Retinal pigment epithelial cell (primary cell): Measurements from ENCODE around the gene GALK2.
"Not testable (repeated sequence)": the region's sequence is repeated elsewhere in the genome, so short reads cannot be mapped to it uniquely, and the experiment has no call there.

Experiments
- DNase-seq: peaks from one replicate; pipeline ENCODE4 v3.0.0-alpha.2; 2010; ENCODE audit warnings: low read depth
- H3K4me3 ChIP-seq: 2 replicates; pipeline ENCODE4 v1.5.1; 2011; ENCODE audit warnings: mild to moderate bottlenecking, low read length, control low read depth, moderate library complexity
- TF ChIP-seq, protein P1 (sequence below): conservative IDR thresholded peaks from 2 replicates; pipeline ENCODE4 v1.5.1; 2011; ENCODE audit warnings: low read depth, low read length, control low read depth, inconsistent platforms

Gene GALK2

DNA sequence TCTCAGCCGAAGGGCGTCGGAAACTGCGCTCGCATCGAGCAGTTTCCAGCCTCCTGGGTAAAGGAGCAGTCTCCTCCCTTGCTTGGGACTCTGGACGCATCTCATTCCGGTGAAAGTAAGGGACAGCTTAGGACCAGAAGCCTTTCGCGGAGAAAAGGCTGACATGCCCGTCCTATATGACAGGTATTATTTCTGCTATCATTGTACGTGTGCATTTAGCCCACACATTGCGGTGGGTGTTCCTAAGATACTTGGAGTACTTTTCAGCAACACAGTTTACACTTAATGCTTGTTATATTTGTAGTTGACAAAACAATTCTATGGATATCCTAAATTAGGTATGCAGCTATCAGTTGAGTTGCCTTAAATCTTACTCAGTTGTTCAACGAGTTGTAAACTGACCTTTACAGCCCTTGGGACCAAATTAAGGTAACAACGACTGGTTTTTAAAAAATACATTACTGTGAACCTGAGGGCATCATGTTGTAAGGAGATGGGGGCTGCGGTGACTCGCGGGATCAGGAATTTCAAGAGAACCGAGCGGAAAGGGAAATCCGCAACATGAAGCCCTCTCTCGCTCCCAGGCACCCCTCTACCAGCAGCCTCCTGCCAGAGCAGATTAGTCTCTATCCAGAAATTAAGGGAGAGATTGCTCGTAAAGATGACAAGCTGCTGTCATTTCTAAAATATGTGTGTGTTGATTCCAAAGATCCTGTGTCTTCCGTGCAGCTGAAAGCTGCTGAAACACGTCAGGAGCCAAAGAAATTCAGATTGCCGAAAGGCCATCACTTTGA, 14.0 kb upstream of the GALK2 start:
- peak overlapping the region; percentile 99 for H3K4me3 ChIP-seq
- no peak for DNase-seq
- TF ChIP-seq, protein P1, sequence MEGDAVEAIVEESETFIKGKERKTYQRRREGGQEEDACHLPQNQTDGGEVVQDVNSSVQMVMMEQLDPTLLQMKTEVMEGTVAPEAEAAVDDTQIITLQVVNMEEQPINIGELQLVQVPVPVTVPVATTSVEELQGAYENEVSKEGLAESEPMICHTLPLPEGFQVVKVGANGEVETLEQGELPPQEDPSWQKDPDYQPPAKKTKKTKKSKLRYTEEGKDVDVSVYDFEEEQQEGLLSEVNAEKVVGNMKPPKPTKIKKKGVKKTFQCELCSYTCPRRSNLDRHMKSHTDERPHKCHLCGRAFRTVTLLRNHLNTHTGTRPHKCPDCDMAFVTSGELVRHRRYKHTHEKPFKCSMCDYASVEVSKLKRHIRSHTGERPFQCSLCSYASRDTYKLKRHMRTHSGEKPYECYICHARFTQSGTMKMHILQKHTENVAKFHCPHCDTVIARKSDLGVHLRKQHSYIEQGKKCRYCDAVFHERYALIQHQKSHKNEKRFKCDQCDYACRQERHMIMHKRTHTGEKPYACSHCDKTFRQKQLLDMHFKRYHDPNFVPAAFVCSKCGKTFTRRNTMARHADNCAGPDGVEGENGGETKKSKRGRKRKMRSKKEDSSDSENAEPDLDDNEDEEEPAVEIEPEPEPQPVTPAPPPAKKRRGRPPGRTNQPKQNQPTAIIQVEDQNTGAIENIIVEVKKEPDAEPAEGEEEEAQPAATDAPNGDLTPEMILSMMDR: no peak

DNA sequence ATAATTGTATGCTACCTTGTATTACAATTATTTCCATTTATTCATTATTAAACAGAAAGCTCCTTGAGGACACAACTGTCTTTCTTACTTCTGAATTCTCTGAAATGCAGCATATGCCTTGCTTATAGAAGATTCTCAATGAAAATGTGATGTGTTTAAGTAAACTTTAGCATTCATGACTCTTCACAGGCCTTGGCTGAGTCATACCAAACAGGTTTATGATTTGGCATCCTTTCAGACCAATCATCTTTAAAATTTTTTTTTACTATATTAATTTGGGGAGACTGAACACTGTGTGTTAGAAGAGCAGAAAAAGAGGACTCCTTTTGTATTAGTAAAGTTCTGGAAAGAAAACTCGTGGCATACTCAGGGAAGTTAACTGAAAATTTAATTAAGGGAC, 6.4 kb upstream of the GALK2 start:
- H3K4me3 ChIP-seq: no peak overlapping the region
- TF ChIP-seq, protein P1: no peak
- DNase-seq: no peak

DNA sequence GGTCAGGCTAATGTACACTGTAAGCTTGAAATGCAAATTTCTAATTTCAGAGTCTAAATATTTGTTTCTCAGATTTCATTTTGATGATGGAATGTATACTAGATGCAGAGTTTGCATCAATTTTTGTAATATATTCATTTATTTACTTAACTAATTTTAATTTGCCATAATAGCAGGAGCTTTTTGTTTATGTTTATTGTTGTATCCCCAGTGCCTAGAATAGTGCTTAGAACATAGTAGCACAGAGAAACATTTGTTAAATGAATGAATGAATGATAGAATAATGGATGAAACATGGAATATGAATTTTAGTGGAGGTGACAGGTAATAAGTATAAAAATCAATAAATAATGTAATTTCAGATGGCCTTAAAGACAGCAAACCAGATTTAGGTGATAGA, 5.2 kb upstream of the GALK2 start:
- no peak for DNase-seq
- no peak overlapping the region for H3K4me3 ChIP-seq
- TF ChIP-seq, protein P1: no peak

DNA sequence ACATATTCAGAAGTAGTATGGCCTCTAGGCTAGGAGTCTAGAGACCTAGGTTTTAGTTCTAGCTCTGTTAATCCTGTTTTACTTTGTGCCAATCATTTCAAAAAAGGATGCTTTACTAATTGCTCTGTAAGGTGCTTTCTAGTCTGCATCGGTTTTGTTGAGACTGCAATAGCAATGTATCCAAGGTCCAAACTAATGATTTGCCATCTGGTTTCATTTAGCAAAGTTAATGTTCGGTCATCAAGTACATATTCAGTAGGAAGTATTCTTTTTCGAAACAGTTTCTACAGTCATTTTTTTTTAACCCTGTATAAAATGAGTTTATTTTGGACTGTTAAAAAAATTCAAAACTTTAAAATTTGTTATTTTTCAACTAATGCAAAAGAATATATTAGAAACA, 2.0 kb upstream of the GALK2 start:
- no peak for DNase-seq
- TF ChIP-seq, protein P1: no peak
- no peak overlapping the region for H3K4me3 ChIP-seq

DNA sequence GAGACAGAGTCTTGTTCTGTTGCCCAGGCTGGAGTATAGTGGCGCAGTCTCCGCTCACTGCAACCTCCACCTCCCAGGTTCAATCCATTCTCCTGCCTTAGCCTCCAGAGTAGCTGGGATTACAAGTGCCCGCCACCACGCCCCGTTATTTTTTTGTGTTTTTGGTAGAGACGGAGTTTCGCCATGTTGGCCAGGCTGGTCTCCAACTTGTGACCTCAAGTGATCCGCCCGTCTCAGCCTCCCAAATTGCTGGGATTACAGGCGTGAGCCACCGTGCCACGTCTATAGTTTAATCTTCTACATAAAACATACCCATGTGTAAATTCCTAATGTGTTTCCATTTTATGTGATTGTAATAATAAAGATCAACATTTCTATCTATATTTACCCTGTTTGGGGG, 1.7 kb downstream of the GALK2 start:
- H3K4me3 ChIP-seq: no peak overlapping the region
- DNase-seq: no peak
- TF ChIP-seq, protein P1: no peak

DNA sequence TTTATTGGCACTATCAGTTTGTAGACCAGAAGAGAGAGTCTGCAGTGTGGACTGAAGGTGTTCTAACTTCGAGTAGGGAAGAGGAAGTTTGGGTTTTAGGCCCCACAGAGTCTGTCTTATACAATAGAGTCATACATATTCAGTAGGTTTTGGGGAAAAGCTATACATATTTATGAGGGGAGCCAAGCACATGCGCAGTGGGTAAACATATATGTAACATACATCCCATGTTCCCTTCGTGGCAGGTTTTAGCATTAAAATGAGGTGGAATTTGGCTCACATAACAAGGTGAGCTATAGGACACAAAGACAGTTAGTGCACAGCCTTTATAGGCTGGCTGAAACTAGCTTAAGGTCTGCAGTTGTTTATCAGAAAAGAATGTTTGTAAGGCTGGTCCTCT, 4.9 kb downstream of the GALK2 start:
- TF ChIP-seq, protein P1: no peak
- no peak for DNase-seq
- no peak overlapping the region for H3K4me3 ChIP-seq

DNA sequence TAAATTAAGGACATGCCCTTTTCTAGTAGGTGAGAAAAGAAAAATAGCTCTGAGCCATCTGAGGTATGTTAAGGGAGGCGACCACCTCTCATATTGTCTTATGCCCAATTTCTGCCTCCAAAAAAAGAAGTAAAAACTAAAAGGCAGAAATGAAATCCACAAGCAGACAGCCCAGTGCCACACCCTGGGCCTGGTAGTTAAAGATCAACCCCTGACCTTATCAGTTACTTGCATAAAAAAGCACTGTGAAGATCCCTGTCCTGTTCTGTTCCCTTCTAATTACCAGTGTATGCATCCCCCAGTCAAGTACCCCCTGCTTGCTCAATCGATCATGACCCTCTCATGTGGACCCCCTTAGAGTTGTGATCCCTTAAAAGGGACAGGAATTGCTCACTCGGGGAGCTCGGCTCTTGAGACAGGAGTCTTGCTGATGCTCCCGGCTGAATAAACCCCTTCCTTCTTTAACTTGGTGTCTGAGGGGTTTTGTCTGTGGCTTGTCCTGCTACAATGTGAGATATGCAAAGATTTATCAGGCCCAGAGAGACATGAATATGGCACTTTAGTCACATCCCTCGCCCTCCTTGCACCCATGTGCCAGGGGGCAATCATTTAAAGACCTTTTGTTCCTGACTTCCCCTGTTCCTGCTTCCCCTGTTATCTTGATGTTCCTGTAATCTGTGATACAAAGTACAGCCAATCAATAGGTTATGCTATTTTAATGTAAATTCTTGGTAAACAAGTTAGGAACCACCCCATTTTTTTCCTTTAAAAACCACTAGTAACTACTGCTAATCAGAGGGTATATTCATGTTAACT, 5.7 kb downstream of the GALK2 start:
- not testable (repeated sequence) for DNase-seq, H3K4me3 ChIP-seq
